GM15510 (cell line): ENCODE data around the gene PAX7.

ENCODE experiments used
- POLR2A ChIP-seq: IDR thresholded peaks from 3 replicates; pipeline ENCODE4 v1.6.1; 2011; ENCODE audit warnings: borderline replicate concordance; ENCODE audit not compliant: insufficient read length; ENCODE audit errors: extremely low read depth

Gene PAX7

DNA sequence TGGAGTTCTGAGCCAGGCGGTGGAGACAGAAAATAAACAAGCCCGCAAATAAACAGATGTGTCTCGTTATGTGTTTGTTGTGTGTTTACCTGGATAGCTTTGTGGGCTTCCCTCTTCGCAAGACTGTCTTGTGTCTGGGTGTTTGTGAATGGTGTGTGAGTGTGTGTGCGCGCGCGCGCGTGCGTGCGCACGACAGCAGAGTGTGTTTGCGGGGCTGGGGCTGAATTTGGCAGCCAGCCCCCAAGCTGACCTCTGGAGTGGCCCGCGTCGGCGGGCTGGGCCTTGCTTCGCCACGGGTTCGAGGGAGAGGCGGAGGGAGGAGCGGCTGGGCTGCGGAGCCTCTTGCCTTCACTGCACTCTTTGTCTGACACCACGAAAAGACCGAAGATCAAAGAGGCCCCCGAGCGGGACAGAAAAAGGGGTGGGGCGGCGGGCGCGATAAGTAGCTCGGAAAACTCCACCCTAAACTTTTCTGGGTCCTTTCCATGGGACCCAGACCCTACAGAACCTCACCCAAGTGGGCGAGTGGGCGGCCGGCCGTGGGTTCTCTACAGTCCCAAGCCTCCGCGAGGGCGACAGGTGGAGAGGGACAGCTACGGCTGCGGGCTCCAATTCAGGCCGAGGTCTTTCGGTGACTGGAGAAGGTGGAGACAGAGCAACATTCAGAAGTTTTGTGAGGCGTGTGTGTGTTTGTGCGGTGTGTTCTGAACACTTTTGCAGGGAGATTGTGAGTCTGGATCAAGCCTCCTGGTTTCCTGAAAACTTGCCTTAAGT is 14.5 kb downstream of the PAX7 start:
- TF ChIP-seq POLR2A = no peak

DNA sequence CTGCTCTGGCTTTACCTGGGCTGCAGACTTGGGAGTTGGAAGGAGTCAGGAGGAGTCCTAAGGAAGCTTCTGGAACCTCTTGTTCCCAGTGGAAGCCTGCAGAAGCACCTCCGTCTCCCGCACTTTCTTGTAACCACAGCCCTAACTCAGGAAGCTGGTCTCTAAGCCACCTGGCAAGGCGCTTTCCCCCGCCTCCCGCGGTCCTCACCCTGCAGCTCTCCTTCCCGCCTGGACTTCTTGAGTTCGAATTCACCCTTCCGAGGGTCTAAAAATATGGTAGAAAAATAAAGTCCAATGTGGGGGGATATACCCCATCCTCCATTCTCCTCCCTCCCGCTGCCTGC is 15.1 kb downstream of the PAX7 start:
- TF ChIP-seq POLR2A = no peak

GRCh38 chr1:18646091-18646785 is 15.6 kb downstream of the PAX7 start:
- TF ChIP-seq POLR2A = no peak

- TF ChIP-seq POLR2A = no peak
These were observed 16.3 kb downstream of the PAX7 start for GRCh38 chr1:18646786-18647410.

DNA sequence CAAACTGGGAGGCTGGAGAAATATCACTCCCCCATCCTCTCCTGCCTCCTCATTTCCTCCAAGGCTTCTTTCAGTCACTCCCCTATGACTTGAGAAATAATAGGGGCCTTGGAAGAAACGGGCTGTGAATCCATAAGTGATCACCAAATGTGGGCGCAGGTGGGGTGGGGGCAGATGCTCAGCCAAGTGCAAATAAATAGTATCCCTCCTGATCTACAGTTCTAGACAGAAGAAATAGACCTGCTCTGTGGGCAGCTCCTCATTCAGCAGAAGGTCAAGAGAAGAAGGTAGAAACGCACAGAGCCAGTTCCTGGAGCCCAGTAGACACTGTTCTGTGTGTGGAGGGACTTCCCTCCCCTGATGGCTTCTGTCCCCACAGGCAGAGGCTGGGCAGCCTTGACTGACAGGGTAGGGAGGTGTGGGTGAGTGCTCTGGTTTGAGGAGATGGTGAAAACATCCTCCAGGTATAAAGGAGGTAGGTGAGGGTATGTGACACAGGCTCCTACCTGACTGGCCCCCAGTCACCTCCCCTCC is 17.1 kb downstream of the PAX7 start:
- TF ChIP-seq POLR2A = no peak

DNA sequence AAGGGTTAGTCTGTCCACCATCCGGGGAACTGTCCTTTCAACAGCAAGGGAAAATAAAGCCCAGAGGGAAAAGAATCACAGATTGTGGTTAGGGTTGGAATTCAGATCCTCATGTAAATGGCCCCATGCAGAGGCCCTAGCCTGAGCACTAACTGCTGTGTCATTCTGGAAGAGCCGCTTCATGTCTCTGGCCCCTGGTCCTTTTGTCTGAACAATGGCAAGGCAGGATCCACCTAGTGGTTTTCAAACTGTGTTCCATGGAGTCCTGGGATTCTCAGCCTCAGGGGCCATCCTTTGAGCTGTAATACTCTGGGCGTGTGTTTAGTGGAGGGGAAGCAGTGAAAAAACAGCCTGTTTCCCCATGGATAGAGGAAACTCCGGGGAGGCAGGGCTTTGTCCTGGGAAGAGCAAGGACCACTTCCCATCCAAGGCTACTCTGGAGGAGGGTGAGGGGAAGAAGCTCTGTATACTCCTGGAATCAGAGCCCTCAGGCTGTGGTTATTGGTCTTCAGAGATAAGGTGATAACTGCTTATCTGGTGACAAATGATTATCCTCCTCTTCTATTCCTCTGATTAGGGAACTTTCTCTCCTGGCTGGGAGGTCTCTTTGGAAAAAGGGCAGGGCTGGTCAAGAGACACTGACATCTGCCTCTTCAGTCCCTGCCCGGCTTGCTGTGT is 19.2 kb downstream of the PAX7 start:
- no peak for TF ChIP-seq POLR2A

DNA sequence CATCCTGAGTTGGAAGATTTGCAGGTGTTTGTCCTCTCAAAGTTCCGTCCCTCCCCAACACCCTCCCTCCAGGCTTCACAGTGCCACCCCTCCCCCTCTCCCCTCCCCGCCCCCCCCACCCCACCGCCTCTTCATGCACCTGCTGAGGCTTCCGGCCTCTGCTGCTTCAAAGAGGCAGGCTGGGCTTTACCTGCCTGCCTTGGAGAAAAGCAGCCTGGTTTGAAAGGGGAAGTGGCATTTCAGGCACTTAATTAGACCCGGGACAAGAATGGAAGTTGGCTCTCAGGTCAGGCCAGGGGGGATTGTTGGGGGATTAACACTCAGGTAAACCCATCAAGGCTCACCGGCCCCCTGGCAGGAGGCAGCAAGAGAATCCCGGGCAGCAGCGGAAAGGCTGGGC is 21.1 kb downstream of the PAX7 start:
- TF ChIP-seq POLR2A = no peak

- no peak for TF ChIP-seq POLR2A
These were observed 22.1 kb downstream of the PAX7 start for GRCh38 chr1:18652791-18653190.

GRCh38 chr1:18653367-18653766 is 22.7 kb downstream of the PAX7 start:
- TF ChIP-seq POLR2A = no peak

DNA sequence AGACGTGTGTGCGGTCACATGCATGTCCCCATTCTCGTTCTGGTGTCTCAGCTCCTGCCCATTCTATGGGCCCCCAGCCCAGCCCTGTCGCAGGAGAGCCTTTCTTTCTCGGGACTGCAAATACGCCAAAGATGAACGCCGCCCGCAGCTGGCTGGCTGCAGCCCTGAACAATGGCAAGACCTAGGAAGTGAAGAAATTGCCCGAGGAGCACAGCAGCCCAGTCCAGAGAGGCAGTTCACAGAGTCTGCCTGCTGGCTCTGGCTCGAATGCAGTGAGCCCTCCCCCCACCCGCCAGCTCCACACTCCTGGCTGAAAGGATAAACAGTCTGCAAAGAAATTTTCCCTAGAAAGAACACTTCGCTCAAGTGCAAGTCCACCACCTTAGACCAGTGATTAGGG is 23.3 kb downstream of the PAX7 start:
- no peak for TF ChIP-seq POLR2A

- TF ChIP-seq POLR2A = no peak
These were observed 24.0 kb downstream of the PAX7 start for GRCh38 chr1:18654599-18654998.

DNA sequence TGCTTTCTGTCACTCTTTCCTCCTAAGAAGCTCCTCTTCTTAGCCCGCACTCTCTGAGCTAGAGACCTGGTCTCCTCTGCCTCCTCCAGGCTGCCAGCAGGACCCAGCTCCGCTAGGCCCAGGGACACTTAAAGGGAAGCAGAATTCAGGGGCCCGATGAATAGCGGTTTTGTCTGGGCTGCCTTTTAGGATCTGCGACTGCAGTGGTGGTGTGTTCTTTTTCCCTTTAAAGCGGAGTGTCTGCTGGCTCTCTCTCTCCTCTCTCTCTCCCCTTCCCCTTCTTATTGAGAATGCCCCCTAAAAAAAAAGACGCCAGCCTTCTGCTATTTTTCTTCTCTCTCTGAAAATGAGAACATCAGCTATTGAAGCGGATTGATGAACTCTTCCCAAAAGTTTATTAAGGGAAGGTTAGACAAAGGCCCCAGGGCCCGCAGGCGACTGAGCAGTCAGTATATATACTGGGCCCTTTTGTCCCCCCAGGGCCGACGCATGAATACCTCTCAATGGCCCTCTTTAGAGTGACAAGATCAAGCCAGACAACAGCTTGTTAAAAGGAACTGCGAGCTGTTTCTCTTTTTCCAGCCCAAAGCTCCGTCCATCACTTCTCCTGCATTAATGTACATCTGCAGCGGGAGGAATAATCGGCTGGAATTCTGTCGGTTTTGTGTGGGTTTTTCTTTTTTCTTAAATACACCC is 27.0 kb downstream of the PAX7 start:
- TF ChIP-seq POLR2A = no peak

DNA sequence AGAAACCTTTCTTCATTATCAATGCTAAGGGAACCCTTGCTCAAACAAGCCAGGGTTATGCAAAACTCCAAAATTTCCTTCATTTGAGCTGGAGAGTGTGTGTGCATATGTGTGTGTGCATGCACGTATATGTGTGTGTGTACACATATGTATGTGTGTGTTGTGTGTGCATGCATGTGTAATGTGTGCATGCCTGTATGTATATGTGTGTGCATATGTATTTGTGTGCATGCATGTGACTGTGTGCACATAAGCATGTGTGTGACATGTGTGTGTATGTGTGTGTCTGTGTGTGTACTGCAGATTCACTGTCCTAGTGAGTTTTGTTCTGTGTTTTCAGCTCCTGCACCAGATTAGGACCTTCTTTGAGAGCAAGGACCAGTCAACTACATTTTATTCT is 28.2 kb downstream of the PAX7 start:
- no peak for TF ChIP-seq POLR2A

GRCh38 chr1:18661404-18662285 is 31.0 kb downstream of the PAX7 start:
- TF ChIP-seq POLR2A = no peak

DNA sequence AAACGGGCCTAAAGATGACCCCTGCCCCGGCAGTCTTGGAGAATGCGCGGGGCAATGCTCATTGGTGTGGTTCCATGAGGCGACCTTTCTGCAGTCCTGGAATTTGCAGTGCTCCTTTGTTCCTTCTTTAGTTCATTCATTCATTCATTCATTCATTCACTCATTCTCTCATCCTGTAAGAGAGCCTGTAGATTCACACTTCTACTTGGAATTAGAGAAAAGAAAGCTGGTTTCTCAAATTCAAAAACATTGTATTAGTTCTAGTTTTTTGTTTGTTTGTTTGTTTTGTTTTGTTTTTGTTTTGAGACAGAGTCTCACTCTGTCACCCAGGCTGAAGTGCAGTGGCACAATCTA is 31.6 kb downstream of the PAX7 start:
- TF ChIP-seq POLR2A = no peak
